SK-N-SH (cell line): ENCODE results near the gene SFXN3. TPM values are rescaled to one million over a fixed set of nuclear protein-coding genes. Genes with fewer than 3 reads are reported as not detected.
A peak's percentile ranks its signal among the peaks of the same experiment; 100 is the strongest.

ENCODE experiments used
- CTCF ChIA-PET: fragments of 300-600, 350-600 bp; formaldehyde crosslinking; extraction: SDS; loops from one replicate; lab custom pipeline; 2021; lab: Yijun Ruan, JAX
- POLR2A ChIA-PET: fragments of 350-600 bp; sonication (Branson Sonifier 250); formaldehyde crosslinking; extraction: SDS; loops from one replicate; lab custom pipeline; 2020; ENCODE audit warnings: antibody characterized with exemption, inconsistent platforms; lab: Yijun Ruan, JAX
- DNase-seq: peaks from one replicate; pipeline ENCODE4 v3.0.0; 2012
- H2AFZ ChIP-seq: fragments of 200-600 bp; sonication (generic); 2 replicates; pipeline ENCODE4 v1.8.1; 2016; ENCODE audit warnings: antibody characterized with exemption, mild to moderate bottlenecking, low read depth
- H3F3A ChIP-seq: fragments of 200-600 bp; sonication (generic); replicated peaks from 2 replicates; pipeline ENCODE3; 2016; ENCODE audit warnings: antibody characterized with exemption, mild to moderate bottlenecking; ENCODE audit not compliant: insufficient read depth
- H3K27ac ChIP-seq, 2 experiments: fragments of 200-500 bp in 1 of 2; fragments of 200-600 bp in 1 of 2; sonication (Bioruptor generic) in 1 of 2; sonication (generic), shearing (Covaris generic) in 1 of 2; 2 replicates each; pipeline versions ENCODE4 v1.5.1 to v1.6.1; 2014 to 2016; ENCODE audit warnings: low read depth in 2 of 2, inconsistent platforms in 1 of 2, low read length in 1 of 2, mild to moderate bottlenecking in 1 of 2, mixed read lengths in 1 of 2
- H3K27me3 ChIP-seq: fragments of 200-600 bp; sonication (generic), shearing (Covaris generic); 2 replicates; pipeline ENCODE4 v1.6.1; 2016; ENCODE audit warnings: mixed run types; ENCODE audit not compliant: insufficient read depth
- H3K36me3 ChIP-seq, 2 experiments: fragments of 200-500 bp in 1 of 2; fragments of 200-600 bp in 1 of 2; sonication (Bioruptor generic) in 1 of 2; sonication (generic) in 1 of 2; replicated peaks in 1 of 2; 2 replicates each; pipeline versions ENCODE3 to v1.5.1; 2014 to 2016; ENCODE audit warnings: low read length in 1 of 2, mild to moderate bottlenecking in 1 of 2; ENCODE audit not compliant: insufficient read depth in 2 of 2, control insufficient read depth in 1 of 2
- H3K4me1 ChIP-seq, 2 experiments: fragments of 200-500 bp in 1 of 2; fragments of 200-600 bp in 1 of 2; sonication (Bioruptor generic) in 1 of 2; sonication (generic), shearing (Covaris generic) in 1 of 2; 2 replicates each; pipeline versions ENCODE4 v1.5.1 to v1.6.1; 2014 to 2016; ENCODE audit warnings: low read depth in 1 of 2, low read length in 1 of 2, mixed run types in 1 of 2; ENCODE audit not compliant: insufficient read depth in 2 of 2, control insufficient read depth in 1 of 2
- H3K4me2 ChIP-seq: fragments of 200-600 bp; sonication (generic), shearing (Covaris generic); 2 replicates; pipeline ENCODE4 v1.6.1; 2017; ENCODE audit warnings: mixed run types
- H3K4me3 ChIP-seq, 2 experiments: fragments of 200-500 bp in 1 of 2; fragments of 200-600 bp in 1 of 2; sonication (Bioruptor generic) in 1 of 2; sonication (generic), shearing (Covaris generic) in 1 of 2; 2 replicates each; pipeline versions ENCODE4 v1.5.1 to v1.8.1; 2014 to 2016; ENCODE audit warnings: low read depth in 2 of 2, inconsistent platforms in 1 of 2, low read length in 1 of 2, mild to moderate bottlenecking in 1 of 2, mixed read lengths in 1 of 2, moderate library complexity in 1 of 2
- H3K79me2 ChIP-seq: fragments of 200-600 bp; sonication (generic); 2 replicates; pipeline ENCODE4 v1.8.1; 2017; ENCODE audit warnings: mild to moderate bottlenecking; ENCODE audit not compliant: insufficient read depth
- H3K9ac ChIP-seq: fragments of 200-600 bp; sonication (generic); 2 replicates; pipeline ENCODE4 v1.6.1; 2017; ENCODE audit warnings: mixed run types
- H3K9me2 ChIP-seq: fragments of 200-600 bp; sonication (generic); 2 replicates; pipeline ENCODE4 v1.6.1; 2017; ENCODE audit warnings: mixed run types
- H3K9me3 ChIP-seq: fragments of 200-600 bp; sonication (generic); 2 replicates; pipeline ENCODE4 v1.6.1; 2017; ENCODE audit warnings: mixed run types, mild to moderate bottlenecking, moderate library complexity
- H4K20me1 ChIP-seq: fragments of 200-600 bp; sonication (generic); 2 replicates; pipeline ENCODE4 v1.6.1; 2017; ENCODE audit warnings: mild to moderate bottlenecking, mixed run types; ENCODE audit not compliant: insufficient read depth
- CHD2 ChIP-seq: fragments of 150-350 bp; IDR thresholded peaks from 2 replicates; pipeline ENCODE4 v1.6.1; 2018; ENCODE audit warnings: low read length; ENCODE audit not compliant: partially characterized antibody
- CTCF ChIP-seq: fragments of 200-600 bp; sonication (generic); IDR thresholded peaks from 2 replicates; pipeline ENCODE4 v1.6.1; 2017; ENCODE audit warnings: antibody characterized with exemption, mild to moderate bottlenecking, moderate library complexity
- ELF1 ChIP-seq: IDR thresholded peaks from 2 replicates; pipeline ENCODE4 v1.4.0; 2012
- EZH2phosphoT487 ChIP-seq: fragments of 200-600 bp; sonication (generic); IDR thresholded peaks from 2 replicates; pipeline ENCODE4 v1.6.1; 2017; ENCODE audit warnings: low read depth, mixed run types, mild to moderate bottlenecking, antibody characterized with exemption, moderate library complexity, borderline replicate concordance
- FOSL2 ChIP-seq: IDR thresholded peaks from 2 replicates; pipeline ENCODE4 v1.4.0; 2012; ENCODE audit warnings: low read depth, mild to moderate bottlenecking, moderate library complexity, borderline replicate concordance
- FOXJ3 ChIP-seq: sonication (generic); formaldehyde crosslinking; IDR thresholded peaks from 2 replicates; pipeline ENCODE4 v1.5.1; 2020; ENCODE audit warnings: mild to moderate bottlenecking, missing genetic modification reagents
- FOXM1 ChIP-seq: IDR thresholded peaks from 2 replicates; pipeline ENCODE4 v1.4.0; 2012; ENCODE audit warnings: low read depth, mild to moderate bottlenecking
- GATA2 ChIP-seq: sonication (generic); formaldehyde crosslinking; IDR thresholded peaks from 2 replicates; pipeline ENCODE4 v1.5.0; 2020; ENCODE audit warnings: mild to moderate bottlenecking, missing genetic modification reagents
- JUND ChIP-seq: IDR thresholded peaks from 2 replicates; pipeline ENCODE4 v1.4.0; 2012
- MAX ChIP-seq: IDR thresholded peaks from 2 replicates; pipeline ENCODE4 v1.4.0; 2012; ENCODE audit warnings: low read depth
- MEF2A ChIP-seq: IDR thresholded peaks from 2 replicates; pipeline ENCODE4 v1.4.0; 2012; ENCODE audit warnings: low read depth, borderline replicate concordance
- MXI1 ChIP-seq: IDR thresholded peaks from 2 replicates; pipeline ENCODE4 v1.6.1; 2012; ENCODE audit warnings: mild to moderate bottlenecking, low read depth, low read length, improper control_type of control experiment
- NFIC ChIP-seq: IDR thresholded peaks from 2 replicates; pipeline ENCODE4 v1.4.0; 2012; ENCODE audit warnings: borderline replicate concordance
- NRF1 ChIP-seq: IDR thresholded peaks from 2 replicates; pipeline ENCODE4 v1.6.1; 2012; ENCODE audit warnings: low read depth, mild to moderate bottlenecking, low read length
- POLR2AphosphoS5 ChIP-seq: IDR thresholded peaks from 2 replicates; pipeline ENCODE4 v1.6.1; 2012; ENCODE audit warnings: low read depth, low read length
- RCOR1 ChIP-seq: fragments of 150-350 bp; IDR thresholded peaks from 2 replicates; pipeline ENCODE4 v1.6.1; 2017; ENCODE audit warnings: antibody characterized with exemption, low read length
- REST ChIP-seq: IDR thresholded peaks from 2 replicates; pipeline ENCODE4 v1.6.1; 2012; ENCODE audit warnings: mild to moderate bottlenecking, low read depth, low read length, moderate library complexity
- RFX5 ChIP-seq: IDR thresholded peaks from 2 replicates; pipeline ENCODE4 v1.6.1; 2012; ENCODE audit warnings: mild to moderate bottlenecking, improper control_type of control experiment, low read length
- RXRA ChIP-seq: IDR thresholded peaks from 2 replicates; pipeline ENCODE4 v1.4.0; 2012; ENCODE audit warnings: low read depth, mild to moderate bottlenecking, borderline replicate concordance
- SIN3A ChIP-seq: IDR thresholded peaks from 2 replicates; pipeline ENCODE4 v1.6.1; 2012; ENCODE audit warnings: low read depth, mild to moderate bottlenecking, low read length, moderate library complexity, borderline replicate concordance
- SMC3 ChIP-seq: IDR thresholded peaks from 2 replicates; pipeline ENCODE4 v1.6.1; 2012; ENCODE audit warnings: low read depth, low read length, improper control_type of control experiment
- TAF1 ChIP-seq: IDR thresholded peaks from 2 replicates; pipeline ENCODE4 v1.6.1; 2012; ENCODE audit warnings: low read depth, mild to moderate bottlenecking, low read length, moderate library complexity, borderline replicate concordance
- TCF12 ChIP-seq: IDR thresholded peaks from 2 replicates; pipeline ENCODE4 v1.4.0; 2012
- TEAD4 ChIP-seq: IDR thresholded peaks from 2 replicates; pipeline ENCODE4 v1.4.0; 2012; ENCODE audit warnings: mild to moderate bottlenecking, borderline replicate concordance; ENCODE audit not compliant: insufficient read depth
- USF1 ChIP-seq: IDR thresholded peaks from 2 replicates; pipeline ENCODE4 v1.4.0; 2012; ENCODE audit warnings: low read depth, borderline replicate concordance
- USF2 ChIP-seq: fragments of 150-350 bp; IDR thresholded peaks from 2 replicates; pipeline ENCODE4 v1.6.1; 2017; ENCODE audit warnings: antibody characterized with exemption, low read length, low read depth, borderline replicate concordance
- WGBS: methylation state at CpG from one replicate; pipeline ENCODE4 v1.1.6; 2017; ENCODE audit warnings: low lambda C conversion rate; 5-methylcytosine and 5-hydroxymethylcytosine counted together
- polyA plus RNA-seq, 3 experiments: library from polyadenylated mRNA; depleted of rRNA; stranded (reverse); fragments of >200 nt; gene quantifications; 2 replicates each; pipeline ENCODE4 v1.2.3, GENCODE V29; 2012

SFXN3 gene
- polyA plus RNA-seq, 1 of the 3 experiments (the other 2 are of a cell fraction): 142 TPM

- peaks cover 8 to 26% of the 10 kb centered on the region in 2 experiments; a peak in 3 of 4 replicates for H3K4me1 ChIP-seq
- H3K9me2 ChIP-seq: no peaks in the 10 kb centered on the region
- H3K4me3 ChIP-seq: no peak overlapping the region
- peak overlapping the region; percentile 57; the same call in 1 of the 2 replicates for H2AFZ ChIP-seq
- no peaks in the 10 kb centered on the region for H3K27me3 ChIP-seq
- H3K9ac ChIP-seq: 0 out of 2 replicates have a peak overlapping the region, but pooled peaks have one; percentile 16
- CTCF ChIA-PET: interaction anchor here (1.1 to 7.6 kb wide), 14 partner anchors 13 to 134 kb away, joined by 3 to 132 read pairs (median 5); partner anchors contain the start of genes LZTS2, PDZD7 and SFXN3
- H3K79me2 ChIP-seq: no peaks in the 10 kb centered on the region
- 28% methylated on average over 11 of the region's 14 CpGs for WGBS
- no peaks in the 10 kb centered on the region for H3K9me3 ChIP-seq
- POLR2A ChIA-PET: interaction anchor here (1.3 kb wide), 1 partner anchor 30 kb away, joined by 4 read pairs; no protein-coding TSS in a partner anchor
- DNase-seq: peak; percentile 91
- peak overlapping the region; percentile 18 to 76; a peak in 3 of 4 replicates for H3K27ac ChIP-seq
- H3K36me3 ChIP-seq: peaks cover 0 to under 1% of the 10 kb centered on the region in 2 experiments
- H3F3A ChIP-seq: peaks cover 18% of the 10 kb centered on the region
- H4K20me1 ChIP-seq: no peaks in the 10 kb centered on the region
- H3K4me2 ChIP-seq: peak overlapping the region; percentile 38
- no peak; the same call in 1 of the 2 replicates for TF ChIP-seq JUND
- peak; percentile 76 for TF ChIP-seq MAX
- 0 out of 2 replicates have a peak, but pooled peaks have one; percentile 6 for TF ChIP-seq TAF1
- TF ChIP-seq TEAD4: no peak
- TF ChIP-seq CHD2: no peak
- no peak for TF ChIP-seq RFX5
- TF ChIP-seq EZH2phosphoT487: no peak
- TF ChIP-seq USF1: no peak
- no peak for TF ChIP-seq MEF2A
- peak; percentile 62; the same call in 1 of the 2 replicates for TF ChIP-seq RCOR1
- TF ChIP-seq FOSL2: peak; percentile 58; the same call in 1 of the 2 replicates
- 0 out of 2 replicates have a peak, but pooled peaks have one; percentile 15 for TF ChIP-seq POLR2AphosphoS5
- TF ChIP-seq FOXM1: no peak
- peak; percentile 27; the same call in 1 of the 2 replicates for TF ChIP-seq FOXJ3
- no peak for TF ChIP-seq GATA2 (CRISPR knock-in tag)
- no peak for TF ChIP-seq RXRA
- TF ChIP-seq TCF12: no peak
- no peak for TF ChIP-seq ELF1
- TF ChIP-seq NFIC: no peak
- TF ChIP-seq SIN3A: no peak
- no peak for TF ChIP-seq NRF1
- peak; percentile 83 for TF ChIP-seq SMC3
- peak; percentile 97 for TF ChIP-seq CTCF
- 0 out of 2 replicates have a peak, but pooled peaks have one; percentile 32 for TF ChIP-seq REST
- TF ChIP-seq MXI1: peak; percentile 74
- TF ChIP-seq USF2: no peak
Observed at GRCh38 chr10:101012525-101013364, 18.3 kb upstream of the SFXN3 start.
